Glomerular visceral epithelial cell (primary cell): ENCODE results near the gene SCFD2.
"Not testable (repeated sequence)": the region's sequence is repeated elsewhere in the genome, so short reads cannot be mapped to it uniquely, and the experiment has no call there.

Source experiments
- DNase-seq: peaks from one replicate; pipeline ENCODE4 v3.0.0-alpha.2; 2016; ENCODE audit errors: extremely low spot score

SCFD2 gene

GRCh38 chr4:52853351-52853750, 512.5 kb downstream of the SCFD2 start:
- DNase-seq = no peak

GRCh38 chr4:52852711-52853110, 513.1 kb downstream of the SCFD2 start:
- DNase-seq = no peak

- no peak for DNase-seq
These were observed 513.8 kb downstream of the SCFD2 start for GRCh38 chr4:52852041-52852440.

GRCh38 chr4:52850406-52851124, 515.3 kb downstream of the SCFD2 start:
- DNase-seq = no peak

- no peak for DNase-seq
These were observed 517.6 kb downstream of the SCFD2 start for GRCh38 chr4:52848254-52848653.

GRCh38 chr4:52846502-52846901, 519.4 kb downstream of the SCFD2 start:
- DNase-seq = no peak

GRCh38 chr4:52844596-52844995, 521.3 kb downstream of the SCFD2 start:
- no peak for DNase-seq

GRCh38 chr4:52843958-52844357, 521.9 kb downstream of the SCFD2 start:
- no peak for DNase-seq

- DNase-seq = no peak
These were observed 522.5 kb downstream of the SCFD2 start for GRCh38 chr4:52843351-52843750.

- no peak for DNase-seq
These were observed 523.1 kb downstream of the SCFD2 start for GRCh38 chr4:52842792-52843191.

GRCh38 chr4:52841682-52842456, 524.0 kb downstream of the SCFD2 start:
- no peak for DNase-seq

GRCh38 chr4:52840531-52841370, 525.1 kb downstream of the SCFD2 start:
- no peak for DNase-seq

- no peak for DNase-seq
These were observed 526.9 kb downstream of the SCFD2 start for GRCh38 chr4:52838729-52839586.

GRCh38 chr4:52837716-52838558, 527.9 kb downstream of the SCFD2 start:
- DNase-seq = peak; percentile 91

- DNase-seq = no peak
These were observed 529.2 kb downstream of the SCFD2 start for GRCh38 chr4:52836678-52837077.

- DNase-seq = no peak
These were observed 529.7 kb downstream of the SCFD2 start for GRCh38 chr4:52836120-52836519.

- DNase-seq = not testable (repeated sequence)
These were observed 531.0 kb downstream of the SCFD2 start for GRCh38 chr4:52834641-52835456.

GRCh38 chr4:52833941-52834525, 531.8 kb downstream of the SCFD2 start:
- DNase-seq = peak; percentile 23

- DNase-seq = peak; percentile 70
These were observed 540.3 kb downstream of the SCFD2 start for GRCh38 chr4:52825460-52826090.
